Muscle layer of duodenum (tissue), 2 donors: ENCODE data around the gene ABTB2.

ENCODE experiments used
- H3K27ac ChIP-seq: one replicate; pipeline ENCODE4 v1.7.0; 2013; ENCODE audit warnings: mild to moderate bottlenecking, low read length
- H3K27me3 ChIP-seq: one replicate; pipeline ENCODE4 v1.7.0; 2013; ENCODE audit warnings: low read depth, mild to moderate bottlenecking, control low read depth, low read length
- H3K36me3 ChIP-seq, 2 donors: one replicate each; pipeline ENCODE4 v1.7.0; 2013; ENCODE audit warnings: low read length in 2 of 2, control low read depth in 1 of 2, mild to moderate bottlenecking in 1 of 2; ENCODE audit not compliant: insufficient read depth in 2 of 2, control insufficient read depth in 1 of 2
- H3K4me1 ChIP-seq, 2 donors: one replicate each; pipeline ENCODE4 v1.7.0; 2013; ENCODE audit warnings: low read length in 2 of 2, mild to moderate bottlenecking in 2 of 2, control low read depth in 1 of 2, moderate library complexity in 1 of 2; ENCODE audit not compliant: insufficient read depth in 2 of 2, control insufficient read depth in 1 of 2
- H3K4me3 ChIP-seq, 2 donors: one replicate each; pipeline ENCODE4 v1.7.0; 2013; ENCODE audit warnings: low read length in 2 of 2, low read depth in 1 of 2, mild to moderate bottlenecking in 1 of 2
- H3K9me3 ChIP-seq, 2 donors: one replicate each; pipeline ENCODE4 v1.7.0; 2013; ENCODE audit warnings: low read length in 2 of 2, control low read depth in 1 of 2, mild to moderate bottlenecking in 1 of 2; ENCODE audit not compliant: control insufficient read depth in 1 of 2
- donor health status: healthy.

ABTB2 gene

DNA sequence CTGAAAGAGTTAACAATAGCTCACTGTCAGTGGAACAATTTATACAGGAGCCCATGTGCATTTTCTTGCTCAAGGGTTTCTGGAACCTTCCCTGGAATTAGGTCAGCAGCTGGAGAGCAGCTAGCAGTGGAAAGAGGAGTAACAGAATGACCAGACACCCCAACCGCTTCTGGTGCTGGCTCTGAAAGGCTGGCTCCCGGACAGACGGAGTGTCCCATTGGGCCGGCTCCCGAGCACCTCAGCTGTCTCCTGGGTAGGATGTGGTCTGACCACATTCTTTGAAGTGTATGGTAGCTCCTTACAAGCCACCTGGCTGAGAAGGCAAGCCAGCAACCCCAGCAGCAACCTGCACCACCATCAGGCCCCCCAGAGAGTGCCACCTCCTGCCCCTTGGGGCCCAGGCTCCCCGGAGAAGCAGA, 44.7 kb downstream of the ABTB2 start:
- Histone ChIP-seq H3K27ac (no peak overlapping the region), H3K4me3 (no peak overlapping the region), H3K9me3 (no peaks in the 10 kb centered on the region), H3K4me1 (peaks cover 0 to 21% of the 10 kb centered on the region in 2 donors), H3K36me3 (no peaks in the 10 kb centered on the region), H3K27me3 (no peaks in the 10 kb centered on the region)

DNA sequence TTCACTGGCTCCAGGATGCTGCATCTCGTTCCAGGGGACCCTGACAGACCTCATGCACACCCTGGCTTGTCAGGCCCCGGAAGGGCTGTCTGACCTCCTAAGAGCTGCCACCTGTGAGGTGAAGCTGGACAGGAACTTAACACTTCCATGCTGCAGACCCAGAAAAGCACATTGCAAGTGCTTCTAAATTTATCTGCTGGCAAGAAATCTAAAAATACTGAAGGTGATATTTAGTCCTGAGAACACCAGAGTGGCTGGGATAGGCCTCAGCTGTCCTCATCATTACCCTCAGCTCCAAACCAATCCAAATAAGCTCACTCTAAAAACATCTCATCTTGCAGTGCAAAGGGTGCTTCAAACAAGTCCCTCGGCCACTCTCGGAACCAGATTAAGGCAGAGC, 46.7 kb downstream of the ABTB2 start:
- H3K27ac ChIP-seq, result no peak overlapping the region
- no peaks in the 10 kb centered on the region for H3K9me3 ChIP-seq
- no peak overlapping the region for H3K4me3 ChIP-seq
- peaks cover 0 to 21% of the 10 kb centered on the region in 2 donors for H3K4me1 ChIP-seq
- H3K27me3 ChIP-seq, result no peaks in the 10 kb centered on the region
- H3K36me3 ChIP-seq, result no peaks in the 10 kb centered on the region

DNA sequence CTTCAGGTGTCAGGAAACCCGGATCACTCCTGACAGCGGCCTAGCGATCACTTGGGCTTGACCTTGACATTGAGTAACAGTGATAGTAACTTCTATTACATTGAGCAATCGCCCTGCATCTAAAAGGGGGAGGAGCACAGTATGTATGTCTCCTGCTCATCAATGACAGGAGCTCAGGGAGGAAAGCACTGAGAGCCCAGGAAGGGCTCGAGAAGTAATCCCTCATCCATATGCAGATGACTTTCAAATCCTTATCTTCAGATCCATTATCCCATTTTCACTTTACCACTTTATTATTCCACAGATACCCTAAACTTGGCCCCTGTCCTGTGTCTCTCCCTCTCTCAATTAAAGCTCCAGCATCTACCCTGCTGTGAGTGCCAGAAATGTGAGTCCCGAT, 47.8 kb downstream of the ABTB2 start:
- Histone ChIP-seq H3K36me3 (no peaks in the 10 kb centered on the region), H3K9me3 (no peaks in the 10 kb centered on the region), H3K27me3 (no peaks in the 10 kb centered on the region), H3K4me3 (no peak overlapping the region), H3K4me1 (peaks cover 0 to 15% of the 10 kb centered on the region in 2 donors), H3K27ac (no peak overlapping the region)

DNA sequence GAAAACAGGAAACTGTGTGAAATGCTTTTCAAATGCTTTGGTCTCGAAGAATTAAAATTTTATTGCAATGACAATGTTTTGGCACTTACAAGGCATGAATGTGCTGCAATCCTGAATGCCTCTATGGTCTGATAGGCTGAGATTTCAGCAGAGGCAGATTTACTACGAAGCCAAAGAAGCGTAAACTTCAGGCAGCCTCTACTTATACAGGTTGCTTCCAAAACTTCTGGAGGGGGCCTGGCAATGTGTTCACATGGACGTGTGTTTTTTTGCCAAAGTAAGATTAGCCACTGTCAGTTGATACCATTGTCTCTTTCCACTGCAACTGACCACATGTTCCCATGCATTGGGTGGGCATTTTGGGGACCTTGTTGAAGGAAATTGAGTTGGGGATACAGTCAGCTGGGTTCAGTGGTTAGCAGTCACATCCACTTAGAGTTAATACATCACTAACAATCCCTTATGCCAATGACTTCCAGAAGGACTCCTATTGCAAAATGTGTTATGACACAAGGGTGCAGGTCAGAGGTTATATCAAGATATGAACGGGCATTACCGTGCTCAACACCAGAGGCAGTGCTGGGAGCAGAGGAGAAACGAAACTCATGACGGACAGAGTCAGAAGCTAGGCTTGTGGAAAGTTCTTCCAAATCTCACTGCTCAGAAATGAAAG, 48.8 kb downstream of the ABTB2 start:
- Histone ChIP-seq H3K36me3 (no peaks in the 10 kb centered on the region), H3K4me3 (no peak overlapping the region), H3K27ac (no peak overlapping the region), H3K4me1 (peaks cover 0 to 11% of the 10 kb centered on the region in 2 donors), H3K27me3 (no peaks in the 10 kb centered on the region), H3K9me3 (no peaks in the 10 kb centered on the region)

DNA sequence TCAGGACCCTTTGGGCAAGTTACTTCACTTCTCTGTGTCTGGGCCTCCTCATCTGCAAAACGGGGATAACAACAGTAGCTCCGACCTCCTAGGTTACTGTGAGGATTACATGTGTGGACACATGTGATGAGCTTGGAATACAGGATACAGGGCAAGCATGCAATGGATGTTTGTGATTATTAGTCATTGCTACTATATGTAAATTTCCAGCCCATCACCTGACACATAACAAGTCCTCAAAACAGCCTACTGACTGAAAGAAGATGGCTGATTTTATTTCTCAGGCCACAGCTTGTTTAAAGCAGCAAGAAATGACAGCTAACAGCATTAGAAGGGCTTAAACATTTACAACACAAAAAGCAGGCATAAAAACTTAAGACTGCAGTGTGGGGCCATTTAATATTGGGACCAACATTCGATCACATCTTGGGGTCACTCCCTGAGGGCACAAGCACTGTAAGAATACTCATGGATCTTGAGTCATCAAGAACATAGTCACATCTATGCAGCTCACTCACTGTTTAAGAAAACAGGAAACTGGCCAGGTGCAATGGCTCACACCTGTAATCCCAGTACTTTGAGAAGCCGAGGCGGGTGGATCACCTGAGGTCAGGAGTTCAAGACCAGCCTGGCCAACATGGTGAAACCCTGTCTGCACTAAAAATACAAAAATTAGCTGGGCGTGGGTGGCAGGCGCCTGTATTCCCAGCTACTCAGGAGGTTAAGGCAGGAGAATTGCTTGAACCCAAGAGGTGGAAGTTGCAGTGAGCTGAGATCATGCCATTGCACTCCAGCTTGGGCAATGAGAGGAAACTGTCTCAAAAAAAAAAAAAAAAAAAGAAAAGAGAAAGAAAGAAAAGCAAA, 49.5 kb downstream of the ABTB2 start:
- no peaks in the 10 kb centered on the region for H3K27me3 ChIP-seq
- no peak overlapping the region for H3K27ac ChIP-seq
- no peak overlapping the region for H3K4me3 ChIP-seq
- H3K4me1 ChIP-seq, result peaks cover 0 to 11% of the 10 kb centered on the region in 2 donors
- no peaks in the 10 kb centered on the region for H3K36me3 ChIP-seq
- no peaks in the 10 kb centered on the region for H3K9me3 ChIP-seq

DNA sequence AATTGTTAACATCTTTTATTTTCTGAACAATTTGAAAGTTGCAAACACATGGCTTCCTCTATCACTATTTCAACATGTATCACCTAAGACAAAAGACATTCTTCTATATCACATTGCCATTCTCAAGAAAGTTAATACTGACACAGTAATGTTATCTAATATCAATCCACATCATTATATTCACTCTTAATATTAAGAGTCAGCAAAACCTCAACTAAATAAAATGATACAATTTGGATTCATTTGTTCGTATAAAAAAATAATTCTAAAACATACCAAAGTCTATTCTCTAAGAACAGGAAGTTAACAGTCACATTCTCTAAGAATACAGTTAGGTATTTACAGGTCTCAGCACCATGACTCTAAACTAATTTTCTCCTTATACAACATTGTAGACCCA, 52.0 kb downstream of the ABTB2 start:
- H3K4me1 ChIP-seq, result peaks cover 0 to 3% of the 10 kb centered on the region in 2 donors
- no peak overlapping the region for H3K4me3 ChIP-seq
- H3K9me3 ChIP-seq, result no peaks in the 10 kb centered on the region
- H3K36me3 ChIP-seq, result no peaks in the 10 kb centered on the region
- no peaks in the 10 kb centered on the region for H3K27me3 ChIP-seq
- no peak overlapping the region for H3K27ac ChIP-seq

DNA sequence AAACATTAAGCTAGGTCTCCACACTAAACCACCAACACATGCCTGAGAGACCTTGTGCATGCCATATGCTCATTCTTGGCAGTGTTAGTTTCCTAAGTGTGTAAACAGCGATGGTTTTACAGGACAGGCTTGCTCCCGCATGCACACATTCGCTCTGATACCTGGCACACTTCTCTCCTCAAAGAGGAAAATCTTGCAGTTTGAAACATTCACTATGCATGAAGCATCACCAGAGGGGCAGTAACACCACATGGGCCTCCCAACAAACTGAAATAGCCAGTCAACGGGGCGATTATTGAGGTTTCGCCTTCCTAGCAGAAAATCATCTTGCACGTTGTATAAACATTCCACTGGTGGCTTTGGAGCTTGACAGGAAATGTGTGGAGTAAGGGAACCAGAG, 52.6 kb downstream of the ABTB2 start:
- Histone ChIP-seq H3K27ac (no peak overlapping the region), H3K36me3 (no peaks in the 10 kb centered on the region), H3K27me3 (no peaks in the 10 kb centered on the region), H3K4me1 (no peaks in the 10 kb centered on the region), H3K9me3 (no peaks in the 10 kb centered on the region), H3K4me3 (no peak overlapping the region)

DNA sequence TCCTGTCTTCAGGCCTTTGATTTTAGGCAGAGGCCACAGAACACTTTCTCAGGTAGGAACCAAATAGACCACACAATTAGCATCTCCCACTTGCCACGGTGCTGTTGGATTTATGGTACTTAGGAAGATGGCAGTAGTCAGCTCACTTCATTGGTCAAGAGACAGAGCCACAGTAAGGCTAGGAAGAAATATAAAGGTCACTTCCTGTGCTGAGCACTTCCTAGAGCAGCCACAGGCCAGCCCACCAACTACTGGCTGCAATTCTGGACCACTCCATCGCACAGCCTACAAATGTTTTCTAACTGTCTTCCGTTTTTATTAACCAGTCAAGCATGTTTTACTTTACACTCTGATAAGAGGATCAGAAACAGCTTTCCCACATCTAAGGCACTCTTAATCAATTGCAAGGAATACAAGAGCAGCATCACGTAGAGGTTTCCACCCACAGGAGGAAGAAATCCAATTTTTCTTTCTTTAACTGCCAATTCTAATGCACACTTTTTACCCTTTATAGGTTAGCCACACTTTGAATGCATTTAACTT, 54.7 kb downstream of the ABTB2 start:
- H3K9me3 ChIP-seq, result no peaks in the 10 kb centered on the region
- no peaks in the 10 kb centered on the region for H3K27me3 ChIP-seq
- no peak overlapping the region for H3K27ac ChIP-seq

DNA sequence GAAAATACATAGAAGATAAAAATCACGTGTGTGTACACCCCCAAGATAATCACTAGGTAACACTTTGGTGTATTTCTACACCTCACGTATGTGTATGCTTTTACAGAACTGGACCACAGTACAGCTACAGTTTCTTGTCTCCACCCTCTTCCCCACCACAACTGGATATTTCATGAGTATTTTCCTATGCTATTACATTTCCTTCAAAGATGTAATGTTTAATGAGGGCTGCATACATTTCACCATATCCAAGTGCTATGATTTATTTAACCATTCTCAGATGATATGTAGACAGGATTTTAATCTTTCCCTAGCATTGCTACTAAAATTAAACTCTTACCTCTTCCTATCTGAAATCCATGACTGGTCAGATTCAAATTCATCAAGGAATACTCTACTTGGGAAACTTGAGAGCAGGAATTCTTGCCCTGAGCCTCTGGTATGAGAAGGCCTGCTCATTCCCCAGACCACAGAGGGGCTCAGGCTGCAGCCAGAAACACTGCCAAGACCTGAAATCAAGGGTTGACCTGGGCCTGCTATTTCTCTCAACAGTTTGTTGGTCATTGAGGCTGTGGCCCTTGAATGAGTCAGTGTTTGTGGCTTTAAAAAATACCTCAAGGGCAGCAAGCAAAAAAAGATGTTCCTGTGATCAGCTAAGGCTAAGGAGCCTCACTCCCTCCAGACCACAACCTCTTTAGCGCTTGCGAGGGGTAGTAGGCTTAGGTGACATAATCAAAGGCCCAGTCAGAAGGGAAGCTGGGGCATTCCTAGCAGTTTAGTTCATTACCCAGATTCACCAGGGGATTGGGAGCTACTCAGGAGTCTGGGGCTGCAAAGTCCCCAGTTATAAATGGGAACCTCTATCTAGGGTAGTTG, 55.5 kb downstream of the ABTB2 start:
- no peaks in the 10 kb centered on the region for H3K27me3 ChIP-seq
- no peaks in the 10 kb centered on the region for H3K9me3 ChIP-seq
- H3K4me3 ChIP-seq, result no peak overlapping the region
- H3K36me3 ChIP-seq, result no peaks in the 10 kb centered on the region
- H3K27ac ChIP-seq, result no peak overlapping the region
- H3K4me1 ChIP-seq, result no peaks in the 10 kb centered on the region

More for the DNA sequence above, 54.7 kb downstream of the ABTB2 start:
- Histone ChIP-seq H3K4me3 (no peak overlapping the region), H3K4me1 (no peaks in the 10 kb centered on the region), H3K36me3 (no peaks in the 10 kb centered on the region)

DNA sequence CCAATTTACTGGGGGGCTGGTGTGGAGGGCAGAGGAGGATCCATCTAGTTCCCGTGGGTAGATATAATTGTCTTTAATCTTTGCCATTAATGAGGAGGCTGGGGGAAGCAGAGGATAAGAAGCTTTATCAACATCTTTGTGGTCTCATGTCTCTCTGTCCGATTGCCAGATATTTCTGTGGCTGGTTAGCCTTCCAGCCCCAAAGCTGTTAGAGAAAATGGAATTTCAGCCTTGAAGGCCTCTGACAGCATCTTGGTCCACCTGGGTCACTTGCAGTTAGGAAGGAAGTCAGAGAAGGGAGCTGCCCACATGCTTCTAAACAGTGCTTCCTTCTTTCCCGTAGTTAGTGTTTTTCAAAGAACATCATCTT, 56.9 kb downstream of the ABTB2 start:
- Histone ChIP-seq H3K36me3 (no peaks in the 10 kb centered on the region), H3K27me3 (no peaks in the 10 kb centered on the region), H3K27ac (no peak overlapping the region), H3K4me1 (no peaks in the 10 kb centered on the region), H3K4me3 (no peak overlapping the region), H3K9me3 (no peaks in the 10 kb centered on the region)
